ENCODE measurements around the gene NR1H4.

NR1H4 gene

DNA sequence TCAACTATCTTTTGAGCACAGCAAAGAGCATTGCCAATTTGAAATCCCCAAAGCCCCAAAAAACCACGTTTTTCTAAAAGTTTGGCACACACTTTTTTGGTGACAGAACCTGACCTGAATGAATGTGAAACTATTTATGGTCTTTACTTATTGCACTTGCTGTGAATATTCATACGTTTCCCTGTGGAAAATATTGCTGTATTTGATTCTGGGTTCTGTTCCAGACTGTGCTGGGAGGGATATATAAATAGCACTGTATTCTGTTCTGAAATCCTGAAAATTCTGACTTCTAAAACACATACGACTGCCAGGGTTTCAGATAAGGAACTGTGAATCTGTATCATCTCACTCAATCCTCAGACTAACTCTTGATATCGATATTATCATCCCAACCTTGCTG, 35.1 kb downstream of the NR1H4 start:
- no peaks in the 10 kb centered on the region for H3K79me2 ChIP-seq (ENCODE audit: control insufficient read depth, insufficient read depth, low read length, unreplicated experiment)
- no peak overlapping the region for H3K4me3 ChIP-seq (ENCODE audit: low read depth, low read length)
- no peaks in the 10 kb centered on the region for H3K4me1 ChIP-seq (ENCODE audit: control insufficient read depth, insufficient read depth, low read length, unreplicated experiment)
- peaks cover 19% of the 10 kb centered on the region; the same call in 1 of the 2 replicates for H3K27me3 ChIP-seq (ENCODE audit: insufficient read depth, low read length)
- no peak overlapping the region for H2AFZ ChIP-seq (ENCODE audit: low read length, unreplicated experiment)
- no peak overlapping the region for H3K27ac ChIP-seq (ENCODE audit: low read depth, low read length)
- no peaks in the 10 kb centered on the region for H3K36me3 ChIP-seq (ENCODE audit: insufficient read depth, low read length)

DNA sequence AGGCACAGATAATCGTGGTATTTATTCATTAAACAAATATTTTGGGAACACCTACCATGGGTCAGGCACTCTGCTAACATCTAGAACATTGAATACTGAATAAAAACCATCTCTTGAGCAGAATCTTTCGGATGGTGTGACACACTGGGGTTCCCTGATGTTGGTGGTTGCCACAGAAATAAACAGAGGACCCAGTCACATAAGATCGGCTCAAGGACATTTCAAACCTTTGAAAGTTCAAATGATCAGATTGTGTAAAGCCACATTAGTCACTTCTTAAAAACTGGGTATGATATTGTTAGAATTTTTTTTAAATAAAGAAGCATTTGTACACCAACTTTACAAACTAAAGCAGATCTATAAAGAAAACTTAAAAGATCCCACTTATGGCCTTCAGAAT, 39.0 kb downstream of the NR1H4 start:
- H3K4me3 ChIP-seq (ENCODE audit: low read depth, low read length): no peak overlapping the region
- no peaks in the 10 kb centered on the region for H3K79me2 ChIP-seq (ENCODE audit: control insufficient read depth, insufficient read depth, low read length, unreplicated experiment)
- no peak overlapping the region for H2AFZ ChIP-seq (ENCODE audit: low read length, unreplicated experiment)
- no peak overlapping the region for H3K27ac ChIP-seq (ENCODE audit: low read depth, low read length)
- peaks cover 18% of the 10 kb centered on the region; the same call in 1 of the 2 replicates for H3K27me3 ChIP-seq (ENCODE audit: insufficient read depth, low read length)
- no peaks in the 10 kb centered on the region for H3K4me1 ChIP-seq (ENCODE audit: control insufficient read depth, insufficient read depth, low read length, unreplicated experiment)
- H3K36me3 ChIP-seq (ENCODE audit: insufficient read depth, low read length): no peaks in the 10 kb centered on the region

- no peaks in the 10 kb centered on the region for H3K36me3 ChIP-seq (ENCODE audit: insufficient read depth, low read length)
- H3K27ac ChIP-seq (ENCODE audit: low read depth, low read length): no peak overlapping the region
- H3K27me3 ChIP-seq (ENCODE audit: insufficient read depth, low read length): peaks cover 29% of the 10 kb centered on the region
- no peak overlapping the region for H2AFZ ChIP-seq (ENCODE audit: low read length, unreplicated experiment)
- no peak overlapping the region for H3K4me3 ChIP-seq (ENCODE audit: low read depth, low read length)
- no peaks in the 10 kb centered on the region for H3K4me1 ChIP-seq (ENCODE audit: control insufficient read depth, insufficient read depth, low read length, unreplicated experiment)
- no peaks in the 10 kb centered on the region for H3K79me2 ChIP-seq (ENCODE audit: control insufficient read depth, insufficient read depth, low read length, unreplicated experiment)
These were observed 42.3 kb downstream of the NR1H4 start for GRCh38 chr12:100515968-100516367.

DNA sequence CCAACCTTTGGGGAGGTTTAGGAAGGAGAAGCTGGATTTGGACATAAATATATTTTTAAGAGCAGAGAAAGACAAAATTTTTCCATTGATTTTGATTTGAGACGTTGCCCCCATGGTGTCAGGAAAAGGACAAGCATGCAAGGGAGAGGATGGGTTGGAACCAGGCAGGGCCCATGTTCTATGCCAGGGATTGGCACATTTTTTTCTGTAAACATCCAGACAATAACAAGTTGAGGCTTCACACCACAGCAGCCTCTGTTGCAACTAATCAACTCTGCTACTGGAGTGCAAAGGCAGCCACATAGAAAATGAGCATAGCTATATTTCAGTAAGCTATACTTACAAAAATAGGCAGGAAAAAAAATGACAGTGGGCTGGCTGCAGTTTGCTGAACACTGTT, 44.7 kb downstream of the NR1H4 start:
- peaks cover 52% of the 10 kb centered on the region for H3K27me3 ChIP-seq (ENCODE audit: insufficient read depth, low read length)
- no peaks in the 10 kb centered on the region for H3K4me1 ChIP-seq (ENCODE audit: control insufficient read depth, insufficient read depth, low read length, unreplicated experiment)
- H3K79me2 ChIP-seq (ENCODE audit: control insufficient read depth, insufficient read depth, low read length, unreplicated experiment): no peaks in the 10 kb centered on the region
- H3K36me3 ChIP-seq (ENCODE audit: insufficient read depth, low read length): no peaks in the 10 kb centered on the region
- H2AFZ ChIP-seq (ENCODE audit: low read length, unreplicated experiment): no peak overlapping the region
- no peak overlapping the region for H3K27ac ChIP-seq (ENCODE audit: low read depth, low read length)
- H3K4me3 ChIP-seq (ENCODE audit: low read depth, low read length): no peak overlapping the region

DNA sequence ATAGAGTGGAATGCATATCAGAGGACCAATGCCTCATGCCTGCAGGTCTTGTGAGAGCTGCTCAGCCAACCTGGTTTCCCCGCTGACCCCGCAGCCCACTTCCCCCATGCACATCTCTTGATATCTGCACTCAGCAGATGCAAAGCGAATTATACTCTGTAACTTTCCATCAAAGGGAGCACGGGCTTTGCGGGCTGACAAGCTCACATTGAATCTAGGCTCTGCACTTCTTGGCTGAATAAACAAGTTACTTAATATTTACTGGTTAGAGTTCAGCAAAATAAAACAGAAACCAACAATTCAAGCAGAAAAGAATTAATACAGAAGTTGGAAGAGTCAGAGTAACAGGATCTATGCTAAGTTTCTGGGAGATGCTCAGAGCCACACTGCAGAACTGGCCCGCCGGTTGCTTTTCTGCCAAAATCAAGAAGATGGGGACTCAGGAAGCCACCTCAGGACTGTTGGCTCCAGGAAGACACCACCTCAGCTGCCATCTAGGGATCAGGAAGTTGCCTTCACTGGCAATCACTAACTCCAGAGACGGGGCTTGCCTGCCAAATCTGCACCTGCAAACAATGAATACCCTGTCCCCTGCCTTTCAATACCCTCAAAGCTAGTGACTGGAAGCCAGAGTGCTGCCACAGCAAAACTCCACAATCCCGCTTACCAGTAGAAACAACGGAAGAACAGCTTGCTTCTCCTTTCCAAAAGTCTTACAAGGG, 46.5 kb downstream of the NR1H4 start:
- no peak overlapping the region for H3K4me3 ChIP-seq (ENCODE audit: low read depth, low read length)
- no peak overlapping the region for H2AFZ ChIP-seq (ENCODE audit: low read length, unreplicated experiment)
- H3K4me1 ChIP-seq (ENCODE audit: control insufficient read depth, insufficient read depth, low read length, unreplicated experiment): no peaks in the 10 kb centered on the region

GRCh38 chr12:100521958-100522357, 48.3 kb downstream of the NR1H4 start:
- no peak overlapping the region for H2AFZ ChIP-seq (ENCODE audit: low read length, unreplicated experiment)
- H3K4me3 ChIP-seq (ENCODE audit: low read depth, low read length): no peak overlapping the region
- peaks cover 78% of the 10 kb centered on the region for H3K27me3 ChIP-seq (ENCODE audit: insufficient read depth, low read length)
- no peak overlapping the region for H3K27ac ChIP-seq (ENCODE audit: low read depth, low read length)
- no peaks in the 10 kb centered on the region for H3K79me2 ChIP-seq (ENCODE audit: control insufficient read depth, insufficient read depth, low read length, unreplicated experiment)
- H3K36me3 ChIP-seq (ENCODE audit: insufficient read depth, low read length): no peaks in the 10 kb centered on the region
- no peaks in the 10 kb centered on the region for H3K4me1 ChIP-seq (ENCODE audit: control insufficient read depth, insufficient read depth, low read length, unreplicated experiment)

More for the DNA sequence above, 46.5 kb downstream of the NR1H4 start:
- H3K36me3 ChIP-seq (ENCODE audit: insufficient read depth, low read length): no peaks in the 10 kb centered on the region
- H3K27ac ChIP-seq (ENCODE audit: low read depth, low read length): no peak overlapping the region
- H3K27me3 ChIP-seq (ENCODE audit: insufficient read depth, low read length): peaks cover 70% of the 10 kb centered on the region
- H3K79me2 ChIP-seq (ENCODE audit: control insufficient read depth, insufficient read depth, low read length, unreplicated experiment): no peaks in the 10 kb centered on the region

DNA sequence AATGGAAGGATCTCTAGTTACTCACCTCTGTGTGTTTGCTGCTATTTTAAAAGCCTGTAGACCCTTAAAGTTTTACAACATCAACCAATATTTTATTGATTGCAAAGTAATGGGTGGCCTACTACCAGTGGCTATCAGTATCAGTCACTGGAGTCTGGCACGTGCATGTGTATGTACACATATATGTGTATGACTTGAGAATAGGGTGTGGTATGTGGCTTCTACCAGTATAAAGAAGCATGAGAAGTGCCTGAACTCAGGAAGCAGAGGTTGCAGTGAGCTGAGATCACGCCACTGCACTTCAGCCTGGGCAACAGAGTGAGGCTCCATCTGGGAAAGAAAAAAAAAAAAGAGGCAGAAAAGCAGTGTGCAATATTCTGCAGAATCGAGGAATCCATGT, 54.4 kb downstream of the NR1H4 start:
- no peaks in the 10 kb centered on the region for H3K36me3 ChIP-seq (ENCODE audit: insufficient read depth, low read length)
- peaks cover 80% of the 10 kb centered on the region for H3K27me3 ChIP-seq (ENCODE audit: insufficient read depth, low read length)
- no peak overlapping the region for H3K4me3 ChIP-seq (ENCODE audit: low read depth, low read length)
- no peak overlapping the region for H3K27ac ChIP-seq (ENCODE audit: low read depth, low read length)
- H2AFZ ChIP-seq (ENCODE audit: low read length, unreplicated experiment): no peak overlapping the region
- no peaks in the 10 kb centered on the region for H3K79me2 ChIP-seq (ENCODE audit: control insufficient read depth, insufficient read depth, low read length, unreplicated experiment)
- H3K4me1 ChIP-seq (ENCODE audit: control insufficient read depth, insufficient read depth, low read length, unreplicated experiment): no peaks in the 10 kb centered on the region

DNA sequence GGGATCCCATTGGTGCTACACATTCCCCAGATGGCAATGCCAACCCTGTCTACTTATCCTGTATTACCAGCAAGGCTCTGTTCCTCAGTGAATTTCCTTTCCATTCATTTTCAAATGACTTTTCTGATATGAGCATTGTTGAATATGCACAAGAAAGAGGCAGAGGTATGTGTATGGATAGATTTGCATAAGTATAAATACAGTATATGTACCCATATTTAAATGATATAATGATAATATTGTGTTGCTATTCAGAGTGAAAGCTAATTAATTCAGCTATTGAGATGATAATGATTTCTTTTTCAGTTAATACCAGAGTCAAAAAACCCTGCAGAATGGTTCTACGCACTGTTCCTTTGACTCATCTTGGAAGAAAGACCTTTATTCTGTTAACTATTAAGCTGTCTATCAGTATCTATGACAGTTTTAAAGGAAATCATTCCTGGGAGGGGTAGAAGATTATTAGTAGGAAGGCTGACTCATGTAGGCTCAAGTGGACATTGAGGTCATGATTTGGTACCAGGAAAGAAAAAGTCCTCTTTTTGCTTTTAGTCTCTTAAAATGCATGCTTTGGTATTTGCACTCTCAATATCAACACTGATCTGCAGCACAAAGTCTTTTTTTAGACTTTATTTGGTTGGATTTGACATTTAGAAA, 54.9 kb downstream of the NR1H4 start:
- H3K79me2 ChIP-seq (ENCODE audit: control insufficient read depth, insufficient read depth, low read length, unreplicated experiment): no peaks in the 10 kb centered on the region
- no peaks in the 10 kb centered on the region for H3K36me3 ChIP-seq (ENCODE audit: insufficient read depth, low read length)
- no peak overlapping the region for H3K4me3 ChIP-seq (ENCODE audit: low read depth, low read length)
- H3K27me3 ChIP-seq (ENCODE audit: insufficient read depth, low read length): peaks cover 80% of the 10 kb centered on the region
- no peaks in the 10 kb centered on the region for H3K4me1 ChIP-seq (ENCODE audit: control insufficient read depth, insufficient read depth, low read length, unreplicated experiment)
- no peak overlapping the region for H2AFZ ChIP-seq (ENCODE audit: low read length, unreplicated experiment)
- no peak overlapping the region for H3K27ac ChIP-seq (ENCODE audit: low read depth, low read length)

- Histone ChIP-seq H3K27me3 (ENCODE audit: insufficient read depth, low read length) (peaks cover 77% of the 10 kb centered on the region), H3K79me2 (ENCODE audit: control insufficient read depth, insufficient read depth, low read length, unreplicated experiment) (no peaks in the 10 kb centered on the region), H3K4me1 (ENCODE audit: control insufficient read depth, insufficient read depth, low read length, unreplicated experiment) (no peaks in the 10 kb centered on the region), H3K27ac (ENCODE audit: low read depth, low read length) (no peak overlapping the region), H2AFZ (ENCODE audit: low read length, unreplicated experiment) (no peak overlapping the region), H3K4me3 (ENCODE audit: low read depth, low read length) (no peak overlapping the region), H3K36me3 (ENCODE audit: insufficient read depth, low read length) (no peaks in the 10 kb centered on the region)
These were observed 56.2 kb downstream of the NR1H4 start for GRCh38 chr12:100529756-100530350.

DNA sequence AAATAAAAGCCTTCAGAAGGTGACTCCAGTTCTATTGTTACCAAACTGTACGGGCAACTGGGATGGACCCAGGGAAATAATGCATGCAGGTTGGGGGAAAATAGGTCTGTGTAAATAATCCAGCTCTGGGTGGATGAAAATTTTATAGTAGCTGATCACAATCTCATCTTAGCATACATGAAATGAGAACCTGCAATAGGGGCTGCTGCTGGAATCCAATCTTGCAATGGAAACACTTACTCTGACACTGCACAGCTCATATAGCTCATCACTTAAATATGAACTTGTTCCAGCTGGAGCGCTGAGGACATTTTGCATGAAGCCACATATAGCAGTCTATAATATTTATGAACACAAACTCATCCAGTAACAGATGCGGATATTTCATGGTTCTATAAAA, 59.7 kb downstream of the NR1H4 start:
- Histone ChIP-seq H3K4me1 (ENCODE audit: control insufficient read depth, insufficient read depth, low read length, unreplicated experiment) (no peaks in the 10 kb centered on the region), H3K4me3 (ENCODE audit: low read depth, low read length) (no peak overlapping the region), H3K79me2 (ENCODE audit: control insufficient read depth, insufficient read depth, low read length, unreplicated experiment) (no peaks in the 10 kb centered on the region), H2AFZ (ENCODE audit: low read length, unreplicated experiment) (no peak overlapping the region), H3K36me3 (ENCODE audit: insufficient read depth, low read length) (no peaks in the 10 kb centered on the region), H3K27me3 (ENCODE audit: insufficient read depth, low read length) (peaks cover 91% of the 10 kb centered on the region), H3K27ac (ENCODE audit: low read depth, low read length) (no peak overlapping the region)

Data from ACC112 (cell line).